HG03196 (cell line): ENCODE measurements around the gene TNFRSF18.
"Not testable (repeated sequence)": the region's sequence is repeated elsewhere in the genome, so short reads cannot be mapped to it uniquely, and the experiment has no call there.

Source experiments
- ATAC-seq: cut with Tn5 transposase; IDR thresholded peaks from one replicate; pipeline ENCODE4 v1.9.1; 2021; ENCODE audit not compliant: unreplicated experiment

The TNFRSF18 gene

DNA sequence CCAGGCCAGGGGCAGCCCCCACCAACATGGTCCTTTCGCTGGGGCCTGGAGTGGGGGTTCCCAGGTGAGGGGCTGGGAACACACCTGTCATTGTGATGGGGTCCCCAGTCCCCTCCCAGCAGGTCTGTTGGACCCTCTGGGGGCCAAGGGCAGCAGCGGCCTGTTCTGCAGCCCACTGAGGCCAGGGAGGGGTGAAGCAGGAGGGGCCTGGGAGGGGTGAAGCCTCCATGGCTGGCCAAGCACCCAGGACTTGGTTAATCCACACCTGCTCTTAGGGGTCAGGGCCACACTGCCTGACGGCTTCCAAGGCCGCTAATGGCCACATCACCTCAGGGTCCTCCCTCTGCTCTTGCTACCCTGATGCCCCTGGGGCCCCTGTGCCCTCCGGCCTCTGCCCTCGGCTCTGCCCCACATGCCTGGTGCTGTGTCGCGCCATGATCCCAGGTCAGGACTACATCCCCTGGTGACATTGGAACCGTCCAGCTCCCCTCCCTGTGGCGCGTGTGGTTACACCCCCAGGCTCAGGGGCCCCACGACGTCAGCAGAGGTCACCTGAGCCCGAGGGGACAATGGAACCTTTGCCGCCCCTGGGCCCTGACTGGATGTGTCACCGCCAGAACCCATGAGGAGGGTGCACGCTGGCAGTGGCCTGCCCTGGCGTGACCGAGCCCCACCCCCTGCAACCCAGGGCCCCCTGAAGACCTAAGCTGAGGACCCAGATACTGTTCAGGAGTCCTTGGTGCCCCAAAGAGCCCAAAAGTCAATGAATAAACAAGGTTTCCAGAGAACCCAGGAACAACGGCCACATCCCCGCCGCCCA is 7.0 kb downstream of the TNFRSF18 start:
- no peak for ATAC-seq

DNA sequence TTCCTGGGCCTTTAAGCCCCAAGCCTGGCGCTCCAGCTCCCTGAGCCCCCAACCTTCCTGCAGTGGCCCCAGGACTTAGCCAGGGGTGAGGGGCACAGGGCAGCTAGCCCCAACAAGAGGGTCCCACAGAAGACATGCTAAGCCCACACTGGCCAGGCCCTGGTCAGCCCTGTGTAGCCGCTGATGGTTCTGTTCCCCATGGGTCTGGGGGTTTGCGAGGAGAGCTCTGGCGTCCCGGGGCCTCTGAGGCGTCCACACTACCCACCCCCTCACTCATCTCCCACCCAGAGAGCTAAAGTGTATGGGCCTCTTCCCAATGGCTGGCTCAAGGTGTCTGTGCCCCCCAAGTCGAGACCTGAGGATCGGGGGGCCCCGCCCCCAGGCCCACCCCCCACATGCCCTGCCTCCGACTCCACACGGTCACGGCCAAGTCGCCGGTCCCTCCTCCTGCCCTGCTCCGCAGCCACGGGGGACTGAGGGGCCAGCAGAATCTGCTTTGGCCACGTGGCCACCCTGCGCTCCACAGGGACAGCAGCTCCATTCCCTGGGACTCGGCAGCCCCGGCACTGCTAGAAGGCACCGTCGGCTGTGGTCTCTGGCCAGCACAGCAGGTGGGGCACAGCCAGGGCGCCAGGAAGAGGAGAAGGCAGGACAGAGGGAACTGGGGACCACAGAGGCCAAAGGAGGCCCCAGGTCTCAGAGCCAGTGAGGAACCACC is 7.8 kb downstream of the TNFRSF18 start:
- no peak for ATAC-seq

DNA sequence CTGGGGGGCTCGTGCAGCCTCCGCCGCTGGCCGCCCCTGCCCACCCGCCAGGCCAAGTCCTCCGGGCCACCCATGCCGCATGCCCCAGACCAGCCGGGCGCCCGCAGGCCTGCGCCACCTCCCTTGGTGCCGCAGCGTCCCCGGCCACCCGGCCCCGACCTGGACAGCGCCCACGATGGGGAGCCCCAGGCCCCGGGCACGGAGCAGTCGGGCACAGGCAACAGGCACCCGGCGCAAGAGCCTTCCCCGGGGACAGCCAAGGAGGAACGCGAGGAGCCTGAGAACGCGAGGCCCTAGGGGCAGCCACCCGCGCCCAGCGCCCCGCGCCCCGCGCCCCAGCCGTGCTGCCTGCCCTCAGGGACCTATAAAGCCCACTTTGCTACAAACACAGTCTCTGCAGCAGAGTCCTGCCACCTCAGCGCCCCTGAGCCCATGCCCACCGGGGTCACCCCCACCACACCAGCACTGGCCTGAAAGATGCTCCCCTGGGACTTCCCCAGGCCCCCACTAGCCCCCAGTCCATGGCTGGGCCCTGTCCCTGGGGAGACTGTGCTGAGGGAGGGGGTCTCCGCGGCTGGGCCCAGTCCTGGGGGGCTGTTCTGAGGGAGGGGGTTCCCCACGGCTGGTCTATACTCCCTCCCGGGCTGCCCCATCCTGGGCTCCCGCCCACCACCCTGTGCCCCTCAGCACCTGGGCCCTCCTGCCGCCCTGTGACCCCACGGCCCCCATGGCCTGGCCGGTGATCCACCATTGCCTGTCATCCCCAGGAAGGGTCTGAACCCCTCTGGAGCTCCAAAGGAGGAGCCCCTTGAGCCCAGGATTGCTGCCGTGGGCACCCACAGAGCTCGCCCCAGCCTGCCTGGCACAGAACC is 8.6 kb downstream of the TNFRSF18 start:
- no peak for ATAC-seq

DNA sequence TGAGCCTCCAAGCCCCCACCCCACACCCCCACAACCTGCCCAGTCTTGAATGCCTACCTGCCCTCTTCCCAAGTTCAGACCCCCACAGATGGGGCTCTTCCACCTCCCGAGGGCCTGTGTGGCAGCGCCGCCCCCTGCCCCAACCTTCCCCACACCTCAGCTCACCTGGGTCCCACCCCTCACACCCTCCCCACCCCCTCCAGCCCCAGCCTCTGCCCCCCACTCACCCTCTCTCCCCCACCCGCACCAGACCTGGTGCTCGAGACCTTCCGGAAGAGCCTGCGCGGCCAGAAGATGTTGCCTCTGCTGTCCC is 9.2 kb downstream of the TNFRSF18 start:
- ATAC-seq = no peak

DNA sequence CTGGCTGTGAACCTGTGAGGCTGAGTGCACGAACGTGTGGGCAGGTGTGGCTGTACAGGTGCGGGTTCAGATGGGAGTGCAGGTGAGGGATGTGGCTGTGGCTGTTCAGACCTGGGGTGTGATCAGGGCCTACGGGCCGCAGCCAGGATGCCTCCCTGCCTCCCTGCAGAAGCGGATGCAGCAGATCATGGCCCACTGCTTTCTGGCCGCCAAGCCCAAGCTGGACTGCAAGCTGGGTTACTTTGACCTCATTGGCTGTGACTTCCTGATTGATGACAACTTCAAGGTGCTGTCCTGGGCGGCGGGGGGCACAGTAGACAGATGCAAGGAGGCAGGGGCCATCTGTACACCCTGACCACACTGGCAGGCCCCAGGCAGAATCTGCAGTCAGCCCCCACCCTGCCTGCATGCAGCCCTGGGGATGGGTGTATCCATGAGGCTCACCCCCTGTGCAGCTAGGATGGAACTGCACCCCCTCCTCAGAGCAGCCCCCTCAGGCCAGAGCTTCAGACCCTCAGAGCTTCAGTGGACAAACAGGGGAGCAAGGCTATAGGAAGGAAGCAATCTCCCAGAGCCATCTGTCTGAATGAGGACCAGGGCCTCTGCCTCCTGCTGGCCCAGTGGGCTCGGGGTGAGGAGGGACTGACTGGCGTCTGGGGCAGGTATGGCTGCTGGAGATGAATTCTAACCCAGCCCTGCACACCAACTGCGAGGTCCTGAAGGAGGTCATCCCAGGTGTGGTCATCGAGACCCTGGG is 9.8 kb downstream of the TNFRSF18 start:
- no peak for ATAC-seq

DNA sequence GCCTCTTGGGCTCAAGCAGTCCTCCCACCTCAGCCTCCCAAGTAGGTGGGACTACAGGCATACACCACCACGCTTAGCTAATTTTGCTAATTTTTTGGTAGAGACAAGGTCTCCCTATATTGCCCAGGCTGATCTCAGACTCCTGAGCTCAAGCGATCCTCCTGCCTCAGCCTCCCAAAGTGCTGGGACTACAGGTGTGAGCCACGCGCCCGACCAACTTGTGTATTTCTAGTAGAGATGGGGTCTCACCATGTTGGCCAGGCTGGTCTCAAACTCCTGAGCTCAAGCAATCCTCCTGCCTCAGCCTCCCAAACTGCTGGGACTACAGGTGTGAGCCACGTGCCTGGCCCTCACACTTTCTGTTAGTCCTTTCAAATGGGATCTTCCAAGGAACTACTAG is 10.7 kb downstream of the TNFRSF18 start:
- not testable (repeated sequence) for ATAC-seq

DNA sequence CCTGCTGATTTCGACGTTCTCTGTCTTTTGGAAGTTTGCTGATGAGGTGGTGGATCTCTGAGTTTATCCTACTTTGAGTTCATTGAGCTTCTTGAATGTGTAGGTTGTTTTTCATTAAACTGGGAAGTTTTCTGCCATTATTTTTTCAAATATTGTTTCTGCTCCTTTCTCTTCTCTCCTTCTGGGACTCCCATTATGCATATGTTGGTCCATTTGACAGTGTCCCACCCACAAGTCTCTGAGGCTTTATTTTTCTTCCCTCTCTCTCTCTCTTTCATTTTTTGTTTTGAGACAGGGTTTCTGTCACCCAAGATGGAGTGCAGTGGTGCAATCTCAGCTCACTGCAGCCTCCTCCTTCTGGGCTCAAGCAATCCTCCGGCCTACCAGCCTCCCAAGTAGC is 11.7 kb downstream of the TNFRSF18 start:
- no peak for ATAC-seq

DNA sequence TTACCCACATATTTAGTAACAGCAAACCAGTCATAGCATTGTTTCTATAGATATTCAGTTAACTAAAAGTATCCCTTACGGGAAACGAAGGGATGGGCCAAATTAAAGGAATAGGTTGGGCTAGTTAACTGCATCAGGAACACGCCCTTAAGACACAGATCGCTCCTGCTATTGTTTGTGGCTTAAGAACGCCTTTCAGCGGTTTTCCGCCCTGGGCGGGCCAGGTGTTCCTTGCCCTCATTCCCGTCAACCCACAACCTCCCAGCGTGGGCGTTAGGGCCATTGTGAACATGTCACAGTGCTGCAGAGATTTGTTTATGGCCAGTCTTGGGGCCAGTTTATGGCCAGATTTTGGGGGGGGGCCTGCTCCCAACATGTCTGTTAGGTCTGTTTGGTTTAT is 14.7 kb downstream of the TNFRSF18 start:
- no peak for ATAC-seq

DNA sequence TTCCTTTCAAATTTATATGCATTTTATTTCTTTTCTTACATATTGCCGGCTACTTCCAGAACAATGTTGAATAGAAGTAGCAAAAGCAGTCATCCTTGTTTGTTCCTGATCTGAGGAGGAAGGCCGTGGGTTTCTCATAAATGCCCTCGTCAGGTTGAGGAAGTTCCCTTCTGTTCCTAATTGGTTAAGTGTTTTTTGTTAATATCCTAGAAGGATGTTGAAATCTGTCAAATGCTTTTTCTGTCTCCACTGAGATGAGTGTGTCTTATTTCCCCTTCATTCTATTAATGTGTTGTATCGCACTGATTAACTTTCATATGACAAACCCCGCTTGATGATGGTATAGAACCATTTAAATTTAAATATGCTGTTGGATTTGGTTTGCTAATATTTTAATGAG is 17.3 kb downstream of the TNFRSF18 start:
- no peak for ATAC-seq

DNA sequence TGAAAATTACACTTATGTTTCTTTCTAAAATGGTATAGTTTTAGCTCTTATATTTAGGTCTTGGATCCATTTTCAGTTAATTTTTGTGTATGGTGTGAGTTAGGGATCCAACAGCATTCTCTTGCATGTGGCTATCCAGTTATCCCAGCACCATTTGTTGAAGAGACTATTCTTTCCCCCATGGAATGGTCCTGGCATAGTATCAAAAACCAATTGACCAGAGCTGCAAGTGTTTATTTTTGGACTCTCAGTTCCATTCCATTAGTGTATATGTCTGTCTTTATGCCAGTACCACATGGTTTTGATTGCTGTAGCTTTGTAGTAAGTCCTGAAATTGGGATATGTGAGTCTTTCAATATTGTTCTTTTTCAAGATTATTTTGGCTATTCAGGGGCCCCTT is 18.5 kb downstream of the TNFRSF18 start:
- no peak for ATAC-seq

DNA sequence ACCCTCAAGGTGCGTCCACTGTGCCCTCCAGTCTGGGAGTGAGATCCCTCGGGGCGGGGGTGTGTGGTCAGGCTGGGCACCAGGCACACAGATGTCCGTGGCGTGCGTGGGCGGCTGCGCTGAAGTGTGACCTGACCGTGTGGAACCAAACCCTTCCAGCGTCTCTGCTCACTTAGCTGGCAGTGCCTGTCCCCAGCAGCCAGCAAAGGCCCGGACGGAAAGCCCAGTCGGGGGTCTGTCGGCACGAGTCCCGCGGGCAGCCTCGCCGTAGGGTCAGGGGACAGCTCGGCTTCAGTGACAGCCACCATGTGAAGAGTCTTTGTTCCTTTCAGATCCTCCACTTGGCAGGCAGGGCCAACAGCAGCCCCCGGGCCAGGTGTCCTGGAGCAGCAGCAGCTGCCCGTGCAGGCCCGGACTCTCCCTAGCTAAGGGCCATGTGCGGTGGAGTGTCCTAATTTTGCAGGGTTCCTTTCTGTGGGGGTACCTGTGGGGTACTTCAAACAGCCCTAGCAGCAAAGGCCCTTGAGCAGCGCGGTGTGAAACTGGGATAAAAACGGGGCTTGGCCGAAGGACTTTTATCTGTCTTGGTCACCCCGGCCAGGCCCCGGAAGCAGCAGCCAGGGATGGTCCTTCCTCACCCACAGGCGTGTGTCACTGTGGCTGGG is 21.2 kb downstream of the TNFRSF18 start:
- ATAC-seq = no peak

DNA sequence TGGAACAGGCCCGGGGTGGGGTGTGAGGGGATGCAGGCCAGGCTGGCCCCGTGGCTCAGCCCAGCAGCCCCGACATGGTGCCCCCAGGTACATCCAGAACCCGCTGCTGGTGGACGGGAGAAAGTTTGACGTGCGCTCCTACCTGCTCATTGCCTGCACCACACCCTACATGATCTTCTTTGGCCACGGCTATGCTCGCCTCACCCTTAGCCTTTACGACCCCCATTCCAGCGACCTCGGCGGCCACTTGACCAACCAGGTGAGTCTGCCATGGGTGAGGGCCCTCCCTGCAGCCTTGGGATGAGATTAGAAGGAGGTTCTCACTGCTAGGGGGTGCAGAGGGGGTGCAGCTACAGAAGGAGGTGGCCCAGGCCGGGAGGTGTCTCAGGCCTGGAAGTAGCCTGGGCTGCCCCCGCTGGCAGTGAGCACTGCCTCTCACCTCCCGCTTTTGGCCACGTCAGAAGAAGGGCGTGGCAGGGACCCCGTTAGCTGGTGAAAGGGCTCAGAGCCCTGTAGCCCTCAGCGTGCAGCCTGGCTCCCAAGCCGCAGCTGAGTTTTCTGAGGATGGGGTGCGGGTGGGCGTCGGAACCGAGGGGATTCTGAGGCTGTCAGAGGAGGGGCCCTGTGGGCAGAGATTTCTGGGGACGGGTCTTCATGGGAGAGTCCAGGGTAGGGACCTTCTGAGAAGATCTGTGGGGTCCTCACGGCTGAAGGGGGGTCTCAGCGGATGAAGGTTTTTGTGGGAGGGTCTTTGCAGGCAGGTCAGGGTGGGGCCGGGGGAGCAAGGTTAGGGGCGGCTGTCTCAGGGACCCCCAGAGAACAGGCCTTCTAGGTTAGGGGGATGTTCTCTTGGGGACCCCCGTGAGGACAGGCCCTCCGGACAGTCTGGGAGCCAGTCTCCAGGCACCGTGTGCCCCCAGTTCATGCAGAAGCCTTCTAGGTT is 22.3 kb downstream of the TNFRSF18 start:
- ATAC-seq = no peak

DNA sequence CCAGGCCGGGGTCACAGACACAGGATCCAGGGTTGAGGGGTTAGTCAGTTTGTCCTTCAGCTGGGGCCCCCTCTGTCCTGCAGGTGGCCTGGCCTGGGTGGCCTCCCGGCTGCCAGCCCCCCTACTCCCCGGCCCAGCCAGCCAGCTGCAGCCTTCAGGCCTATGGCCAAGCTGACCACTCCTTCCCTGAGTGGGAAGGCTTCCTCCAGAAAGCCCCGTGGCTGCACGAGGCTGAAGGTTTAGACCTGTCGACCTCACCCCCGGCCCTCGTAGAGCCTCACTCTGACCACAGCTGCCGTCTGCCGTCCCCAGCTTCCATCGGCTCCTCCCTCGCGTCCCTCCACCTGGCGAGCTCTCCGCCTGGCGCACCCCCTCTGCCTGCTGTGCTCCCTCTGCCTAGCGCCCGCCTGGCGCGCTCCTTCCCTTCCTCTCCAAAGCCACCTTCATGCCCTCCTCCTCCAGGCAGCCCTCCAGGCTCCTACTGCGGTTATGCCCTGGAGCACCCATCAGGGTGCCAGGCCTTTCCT is 23.1 kb downstream of the TNFRSF18 start:
- no peak for ATAC-seq

DNA sequence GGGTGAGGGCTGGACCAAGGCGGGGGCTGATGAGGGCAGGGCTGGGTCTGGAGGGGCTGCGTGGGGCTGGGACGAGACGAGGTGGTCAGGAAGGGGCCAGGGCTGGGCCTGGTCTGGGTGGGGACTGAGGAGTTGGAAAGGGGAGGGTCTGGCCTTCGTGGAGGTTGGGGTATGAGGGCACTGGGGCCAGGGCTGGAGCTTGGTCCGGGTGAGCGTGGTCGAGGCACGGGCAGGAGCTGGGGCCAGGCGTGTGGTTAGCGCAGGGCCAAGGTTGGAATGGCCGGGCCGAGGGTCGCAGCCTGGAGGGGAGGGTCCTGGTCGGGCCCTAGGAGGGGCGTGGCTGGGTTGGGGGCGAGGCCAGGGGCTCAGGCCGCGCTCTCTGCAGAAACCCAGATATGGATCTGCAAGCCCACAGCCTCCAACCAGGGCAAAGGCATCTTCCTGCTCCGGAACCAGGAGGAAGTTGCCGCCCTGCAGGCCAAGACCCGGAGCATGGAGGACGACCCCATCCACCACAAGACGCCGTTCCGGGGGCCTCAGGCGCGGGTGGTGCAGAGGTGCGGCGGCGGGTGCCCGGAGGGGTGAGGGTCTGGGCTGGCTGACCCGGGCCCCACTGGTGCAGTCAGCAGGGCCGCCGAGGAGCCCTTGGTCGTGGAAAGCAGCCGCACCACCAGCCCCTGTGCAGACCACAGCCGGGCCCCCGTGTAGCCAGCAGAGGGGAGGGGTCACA is 23.7 kb downstream of the TNFRSF18 start:
- no peak for ATAC-seq

DNA sequence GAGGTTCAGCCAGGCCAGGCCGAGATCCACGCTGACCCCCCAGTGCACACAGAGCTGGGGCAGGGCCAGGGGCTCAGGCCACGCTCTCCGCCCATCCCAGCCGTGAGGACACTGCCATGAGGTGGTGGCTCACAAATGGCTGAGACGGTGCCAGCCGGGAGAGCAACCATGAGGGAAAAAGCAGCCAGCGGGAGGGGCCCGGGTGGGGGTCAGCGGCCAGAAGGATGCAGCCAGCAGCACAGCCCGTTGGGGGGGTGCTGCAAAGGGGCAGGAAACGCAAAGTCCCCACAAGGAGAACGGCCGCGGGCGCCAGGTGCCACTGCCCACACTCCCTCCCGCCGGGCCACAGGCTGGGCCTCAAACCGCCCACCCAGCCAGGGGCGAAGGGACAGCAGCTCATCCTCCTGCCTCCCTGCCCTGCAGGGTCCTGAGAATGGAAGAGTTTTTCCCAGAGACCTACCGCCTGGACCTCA is 24.4 kb downstream of the TNFRSF18 start:
- no peak for ATAC-seq

DNA sequence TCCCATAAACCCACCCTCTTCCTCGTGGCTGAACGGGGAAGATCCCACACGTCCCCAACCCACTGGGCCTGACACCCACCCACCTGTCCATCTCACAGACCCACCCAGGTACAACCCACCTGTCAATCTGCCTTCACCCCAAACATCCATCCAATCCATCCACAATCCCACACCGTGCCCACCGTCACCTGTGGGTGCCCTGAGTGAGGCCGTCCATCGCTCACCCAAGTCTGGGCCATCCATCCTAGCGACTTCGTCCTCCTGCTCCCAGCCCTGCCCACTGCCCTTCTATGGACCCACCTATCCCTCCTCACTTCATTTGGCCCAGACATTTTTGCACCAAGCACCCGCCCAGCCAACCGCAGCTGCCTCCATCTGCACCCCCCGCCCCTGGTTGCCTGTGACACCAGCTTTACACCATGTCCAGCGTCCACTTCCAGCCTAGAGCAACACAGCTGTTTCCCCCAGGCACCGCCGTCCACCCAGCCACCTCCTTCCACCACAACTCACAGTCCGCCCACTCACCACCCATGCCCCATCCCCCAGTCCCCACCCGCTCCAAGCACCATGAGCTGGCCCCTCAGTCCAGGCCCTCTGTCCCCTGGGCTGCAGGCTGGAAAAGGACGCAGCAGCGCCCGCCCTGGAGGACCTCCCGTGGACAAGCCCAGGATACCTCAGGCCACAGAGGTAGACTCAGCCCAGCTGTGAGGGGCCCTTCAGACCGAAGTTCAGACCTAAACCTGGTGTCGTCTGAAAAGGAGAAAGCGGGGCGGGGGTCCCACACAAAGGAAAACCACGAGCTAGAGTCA is 25.1 kb downstream of the TNFRSF18 start:
- ATAC-seq = no peak
